HG03139 (cell line): Measurements from ENCODE around the gene LBX1.

Experiments
- ATAC-seq: cut with Tn5 transposase; IDR thresholded peaks from one replicate; pipeline ENCODE4 v1.9.1; 2021; ENCODE audit not compliant: unreplicated experiment

Gene LBX1

GRCh38 chr10:101244321-101245050 is 15.2 kb upstream of the LBX1 start:
- ATAC-seq: no peak

DNA sequence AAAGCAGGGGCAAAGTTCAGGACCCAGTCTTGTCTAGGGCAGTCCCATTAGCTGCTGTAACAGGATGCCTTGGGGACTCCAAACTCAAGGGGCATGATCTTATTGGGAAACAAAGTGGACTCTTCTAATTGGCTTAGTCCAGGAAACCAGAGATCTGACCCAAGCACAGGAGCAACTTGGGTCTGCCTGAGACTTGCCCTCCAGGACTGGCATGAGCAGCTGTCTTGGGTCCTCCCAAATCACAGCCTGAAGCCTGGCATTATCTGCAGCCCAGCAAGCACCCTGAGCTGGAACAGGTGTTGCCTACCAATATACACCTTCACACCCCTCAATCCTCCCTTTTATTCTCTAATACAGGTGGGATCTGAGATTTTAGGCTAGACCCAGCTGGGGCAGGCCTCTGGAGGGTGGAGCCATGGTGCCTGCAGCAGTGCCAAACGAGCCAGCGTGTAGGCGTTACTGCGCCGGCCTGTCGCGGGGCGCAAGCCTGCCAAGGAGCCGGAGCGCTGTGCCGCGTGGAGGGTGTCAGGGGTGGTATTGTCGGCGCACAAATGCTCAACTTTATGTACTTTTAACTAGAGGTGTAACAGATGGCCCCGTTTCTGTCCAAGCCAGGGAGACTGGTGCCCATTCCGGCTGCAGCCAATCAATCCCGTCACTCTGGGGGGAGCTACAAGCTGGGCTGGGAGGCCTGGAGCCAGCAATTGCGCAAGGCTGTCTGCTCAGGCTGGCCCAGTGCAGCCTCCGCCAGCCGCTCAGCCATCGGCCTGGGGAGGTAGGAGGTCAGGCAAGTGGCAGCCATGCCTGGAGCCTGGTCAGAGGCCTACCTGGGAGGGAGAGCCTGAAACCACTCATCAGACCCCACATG is 12.8 kb upstream of the LBX1 start:
- ATAC-seq: no peak

GRCh38 chr10:101238732-101239105 is 9.5 kb upstream of the LBX1 start:
- ATAC-seq: no peak

DNA sequence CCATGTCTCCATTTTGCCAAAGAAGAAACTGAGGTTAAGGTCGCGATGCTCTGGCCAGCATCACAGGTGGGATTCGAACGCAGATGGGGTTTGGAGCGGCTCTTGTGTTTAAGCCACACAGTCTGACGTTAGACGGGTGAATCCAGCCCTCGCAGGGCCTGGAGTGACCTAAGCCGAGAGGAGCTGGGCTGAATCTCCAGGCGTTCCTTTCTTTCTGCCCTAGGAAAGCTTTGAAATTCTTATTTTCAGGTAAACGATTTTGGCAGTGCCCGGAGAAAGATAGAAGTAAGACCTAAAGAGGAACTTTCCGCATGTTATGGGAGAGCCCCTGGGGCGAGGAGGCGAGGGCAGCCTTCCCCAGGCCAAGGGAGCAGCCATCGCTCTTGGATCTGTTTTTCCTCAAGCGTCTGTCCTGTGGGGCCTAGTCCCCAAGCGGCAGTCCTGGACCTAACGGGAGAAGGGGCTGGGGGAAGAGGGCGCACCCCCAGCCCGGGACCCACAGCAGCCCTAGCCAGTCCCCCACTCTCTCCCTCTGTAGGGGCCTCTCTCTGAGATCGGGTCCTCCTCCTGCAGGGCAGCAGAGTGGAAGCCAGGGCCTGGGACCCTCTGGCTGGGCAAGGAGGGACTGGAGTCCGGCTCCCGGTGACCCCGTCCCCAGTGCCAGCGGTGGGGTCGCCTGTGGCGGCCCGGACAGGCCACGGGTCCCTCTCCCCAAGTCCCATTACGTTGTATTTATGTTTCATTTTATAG is 8.9 kb upstream of the LBX1 start:
- ATAC-seq: no peak

GRCh38 chr10:101237081-101237981 is 8.1 kb upstream of the LBX1 start:
- no peak for ATAC-seq

- no peak for ATAC-seq
Observed at GRCh38 chr10:101236376-101237080, 7.3 kb upstream of the LBX1 start.

DNA sequence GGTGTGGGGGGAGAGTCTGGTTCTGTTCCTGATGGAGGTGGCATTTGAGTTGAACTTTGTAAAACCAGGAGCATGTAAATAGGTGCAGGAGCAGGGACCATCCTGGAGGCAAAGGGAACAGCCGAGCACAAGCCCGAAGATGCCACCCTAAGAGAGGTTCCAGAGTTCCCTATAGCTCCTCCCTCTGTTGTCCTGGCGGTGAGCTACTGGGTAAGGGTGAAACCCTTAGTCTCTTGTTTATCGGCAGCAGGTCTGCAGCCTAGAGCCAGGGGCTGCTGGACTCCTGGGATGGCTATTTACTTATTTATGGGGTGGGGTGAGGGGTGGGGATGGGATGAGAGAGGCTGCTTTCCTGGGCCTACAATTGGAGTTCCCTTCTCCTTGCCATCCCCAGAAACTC is 6.5 kb upstream of the LBX1 start:
- no peak for ATAC-seq

DNA sequence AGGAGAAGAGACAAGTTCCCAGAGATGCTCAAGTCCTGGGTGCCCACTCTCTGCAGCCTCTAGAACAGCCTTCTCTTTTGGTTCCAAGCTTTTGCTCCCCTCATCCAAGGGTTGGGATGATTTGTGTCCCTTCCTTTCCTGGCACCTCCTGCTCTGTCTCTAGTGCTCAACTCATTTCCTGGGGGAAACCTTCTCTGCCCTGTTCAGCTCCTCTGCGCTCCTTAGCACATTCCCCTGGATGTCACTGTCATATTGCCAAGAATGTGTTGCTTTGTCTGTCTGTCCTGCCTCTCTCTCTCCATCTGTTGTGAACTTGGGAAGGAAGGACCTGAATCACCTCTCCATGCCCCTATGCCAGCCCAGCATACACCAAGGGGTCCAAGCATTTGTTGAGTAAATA is 5.1 kb upstream of the LBX1 start:
- ATAC-seq: no peak

DNA sequence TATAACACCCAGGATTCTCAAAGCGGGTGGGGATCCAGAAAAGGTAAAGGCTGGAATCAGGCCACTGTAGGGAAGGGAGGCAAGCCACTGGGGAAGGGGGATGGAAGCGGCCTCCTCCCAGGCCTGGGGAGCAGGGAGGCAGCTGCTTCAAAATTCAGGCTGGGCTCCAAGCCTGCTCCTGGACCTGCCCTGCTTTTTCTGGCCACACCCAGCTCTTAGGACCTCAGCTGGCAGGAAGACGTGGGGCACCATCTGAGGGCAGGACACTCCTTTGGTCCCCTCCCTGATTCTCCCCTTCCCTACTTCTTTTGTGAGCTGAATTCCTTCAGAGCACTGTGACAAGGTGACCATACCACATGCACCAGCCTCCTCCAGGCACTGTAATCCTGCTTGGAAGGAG is 4.6 kb upstream of the LBX1 start:
- no peak for ATAC-seq

GRCh38 chr10:101233443-101233842 is 4.2 kb upstream of the LBX1 start:
- ATAC-seq: no peak

DNA sequence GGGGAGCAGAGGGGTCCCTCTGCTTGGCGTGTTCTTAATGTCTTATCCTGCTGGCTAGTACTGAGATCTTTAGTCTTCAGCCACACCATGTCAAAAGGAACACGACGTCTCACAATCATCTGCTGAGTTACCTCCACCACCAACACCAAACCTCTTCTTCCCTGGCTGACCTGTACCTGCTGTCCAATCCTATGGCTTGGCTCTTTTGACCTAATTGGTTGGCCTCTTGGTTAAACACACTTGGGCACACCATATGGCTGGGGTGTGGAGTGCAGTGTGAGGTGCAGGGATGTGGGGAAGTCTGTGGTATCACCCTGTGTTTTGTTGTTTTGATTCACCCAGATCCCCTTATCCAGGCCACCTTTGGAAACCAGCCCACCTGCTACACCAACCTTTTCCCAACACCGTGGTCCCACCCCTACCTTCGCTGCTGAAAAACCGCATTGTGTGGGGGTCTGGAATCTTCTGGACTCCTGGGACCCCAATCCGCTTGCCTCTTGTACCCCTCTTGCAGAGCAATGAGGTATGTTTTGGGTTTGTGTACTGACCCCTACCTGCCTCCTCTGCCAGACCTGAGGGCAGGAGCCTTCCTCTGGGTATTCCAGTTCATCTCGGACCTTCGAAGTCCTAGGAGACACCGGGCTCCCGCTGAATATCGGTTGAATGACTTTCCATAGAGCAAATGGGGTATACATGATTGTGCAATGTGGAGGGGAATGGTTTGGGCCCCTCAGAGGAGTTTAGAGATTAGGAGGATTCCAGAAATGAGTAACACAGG is 2.8 kb upstream of the LBX1 start:
- ATAC-seq: no peak

DNA sequence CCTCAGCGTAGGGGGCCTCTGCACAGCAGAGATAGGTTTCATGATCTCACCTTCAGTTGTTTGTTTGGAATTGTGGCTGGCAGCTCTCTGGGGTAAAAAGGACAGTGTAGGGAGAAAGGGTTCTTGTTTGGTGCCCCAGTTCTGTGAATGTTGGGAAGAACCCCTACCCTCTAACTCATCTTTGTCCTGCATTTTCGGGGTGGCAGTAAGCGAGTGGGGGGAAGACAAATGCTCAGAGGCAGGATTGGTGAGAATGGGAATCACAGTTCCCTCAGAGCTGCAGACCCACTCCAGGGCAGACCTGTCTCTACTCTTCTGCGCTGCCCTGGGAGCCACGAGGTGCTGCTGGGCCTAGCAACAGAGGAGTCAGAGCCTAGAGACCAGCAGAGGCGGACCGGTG is 1.8 kb upstream of the LBX1 start:
- ATAC-seq: no peak

GRCh38 chr10:101230183-101230917 is 1.1 kb upstream of the LBX1 start:
- ATAC-seq: no peak

GRCh38 chr10:101228966-101229265 is 347 bp downstream of the LBX1 start:
- no peak for ATAC-seq

DNA sequence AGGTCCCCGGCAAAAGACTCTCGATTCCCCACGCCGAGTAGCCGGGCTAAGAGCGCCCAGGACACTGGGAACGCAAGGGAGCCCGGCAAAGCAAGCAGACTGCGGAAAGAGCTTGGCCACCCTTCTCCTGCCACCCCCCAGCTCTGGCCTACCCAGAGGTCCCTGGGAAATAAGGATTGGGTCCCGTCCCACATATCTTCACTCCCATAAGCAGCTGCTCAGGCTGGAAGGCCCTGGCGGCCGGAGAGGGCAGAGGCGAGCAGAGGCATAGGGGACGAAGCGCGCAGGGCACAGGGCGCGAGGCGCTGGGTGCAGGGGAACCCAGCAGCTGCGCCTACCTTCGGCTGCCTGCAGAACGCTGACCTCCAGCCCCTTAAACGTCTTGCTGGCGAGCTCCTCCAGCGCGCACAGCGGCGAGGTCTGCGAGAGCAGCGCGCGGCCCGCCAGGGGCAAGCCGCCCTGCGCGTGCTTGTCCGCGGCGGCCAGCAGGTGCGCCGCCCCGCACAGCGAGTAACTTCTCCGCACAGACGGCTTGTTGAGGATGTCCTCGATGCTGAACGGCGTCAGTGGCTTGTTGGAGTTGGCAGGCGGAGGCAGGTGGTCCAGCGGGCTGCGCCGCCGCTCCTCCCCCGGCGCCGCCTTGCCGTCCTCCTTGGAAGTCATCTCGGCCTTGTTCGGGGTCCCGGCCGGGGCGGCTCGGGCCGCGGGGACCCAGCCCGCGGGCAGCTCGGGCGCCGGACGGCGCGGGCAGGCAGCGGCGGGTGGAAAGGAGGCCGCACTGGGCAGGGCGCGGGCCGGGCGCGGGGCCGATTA is 904 bp downstream of the LBX1 start:
- ATAC-seq: no peak

DNA sequence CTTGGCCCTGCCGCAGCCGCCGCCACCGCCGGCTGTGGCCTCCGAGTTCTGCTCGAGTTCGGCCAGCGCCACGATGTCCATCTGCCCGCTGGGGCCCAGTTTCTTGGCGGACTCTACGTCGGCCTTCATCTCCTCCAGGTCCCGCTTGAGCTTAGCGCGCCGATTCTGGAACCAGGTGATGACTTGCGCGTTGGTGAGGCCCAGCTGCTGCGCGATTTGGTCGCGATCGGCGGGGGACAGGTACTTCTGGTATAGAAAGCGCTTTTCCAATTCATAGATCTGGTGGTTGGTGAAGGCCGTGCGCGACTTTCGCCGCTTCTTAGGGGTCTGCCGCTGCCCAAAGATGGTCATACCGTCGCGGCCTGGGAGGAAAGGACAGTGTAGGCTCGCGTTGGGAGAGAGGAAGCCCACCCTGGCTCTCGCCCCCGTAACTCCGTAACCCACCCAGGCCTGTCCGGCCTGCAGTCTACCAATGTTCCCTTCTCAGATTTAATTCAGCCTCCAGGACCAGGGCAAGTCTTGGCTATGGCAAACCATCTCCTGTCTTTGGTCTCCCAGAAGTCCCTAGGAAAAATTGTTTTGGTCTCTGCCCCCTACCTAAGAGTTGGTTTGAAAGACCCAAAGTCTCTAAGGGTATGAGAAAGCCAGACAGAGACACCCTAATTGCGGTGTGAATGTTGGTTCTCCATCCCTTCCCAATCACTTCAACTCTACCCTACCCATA is 1.7 kb downstream of the LBX1 start:
- no peak for ATAC-seq
